GM04504 (cell line): Measurements from ENCODE around the gene C6orf132.
A peak's percentile ranks its signal among the peaks of the same experiment; 100 is the strongest.

Experiments used
- DNase-seq: peaks from one replicate; pipeline ENCODE4 v3.0.0-alpha.2; 2012; ENCODE audit warnings: low read depth

The C6orf132 gene

DNA sequence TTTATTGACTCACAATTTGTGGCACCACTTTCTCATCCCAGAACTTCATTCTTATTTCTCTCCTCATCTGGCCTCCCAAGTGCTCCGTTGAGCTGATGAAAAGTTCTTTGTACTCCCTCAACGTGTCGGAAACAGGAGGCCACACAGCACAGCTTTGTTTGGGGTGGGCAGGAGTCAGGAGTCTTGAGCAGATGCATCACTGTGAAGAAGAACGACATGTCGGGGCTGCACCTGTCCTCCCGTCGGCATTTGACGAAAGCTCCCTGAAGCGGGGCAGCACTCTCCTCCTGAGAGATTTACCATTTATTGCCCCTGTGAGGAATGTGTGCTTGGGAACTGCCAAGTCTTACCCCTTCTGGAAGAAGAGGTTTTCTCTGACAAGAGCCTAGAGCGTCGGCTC lies 64.0 kb downstream of the C6orf132 start:
- DNase-seq: no peak

GRCh38 chr6:42075159-42075838 lies 67.1 kb downstream of the C6orf132 start:
- DNase-seq: peak; percentile 42

GRCh38 chr6:42073287-42073686 lies 69.1 kb downstream of the C6orf132 start:
- DNase-seq: no peak

DNA sequence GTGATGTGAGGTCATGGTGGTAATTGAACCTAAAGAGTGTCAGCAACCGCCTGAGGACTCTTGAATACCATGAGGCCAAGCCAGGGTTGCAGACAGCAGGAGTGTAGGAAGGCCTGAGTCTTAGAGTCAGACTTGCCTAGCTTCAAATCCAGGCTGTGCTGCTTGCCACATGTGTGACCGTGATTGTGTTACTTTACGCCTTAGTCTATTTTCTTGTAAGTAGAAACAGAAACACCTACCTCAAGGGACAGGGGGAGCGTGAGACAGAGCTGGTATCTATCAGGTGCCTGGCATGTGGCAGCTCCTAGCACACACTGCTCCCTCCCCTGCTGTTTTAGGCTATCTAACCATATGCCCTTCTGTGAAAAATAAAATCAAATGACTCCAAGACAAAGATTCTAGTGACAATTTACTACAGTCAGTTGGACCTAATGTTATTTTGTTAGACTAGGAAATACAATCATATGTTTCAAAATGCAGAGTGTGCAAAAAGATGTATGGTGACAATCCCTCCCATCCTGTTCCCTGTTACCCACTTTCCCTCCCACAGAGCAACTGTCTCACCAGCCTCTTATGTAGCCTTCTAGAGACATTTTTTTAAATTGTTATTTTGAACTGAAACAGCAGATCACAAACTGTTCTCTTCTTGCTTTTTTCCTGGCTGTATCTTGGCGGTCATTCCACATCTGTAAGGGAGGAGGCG lies 70.4 kb downstream of the C6orf132 start:
- DNase-seq: no peak

- DNase-seq: no peak
These were observed 73.4 kb downstream of the C6orf132 start for GRCh38 chr6:42068872-42069522.

DNA sequence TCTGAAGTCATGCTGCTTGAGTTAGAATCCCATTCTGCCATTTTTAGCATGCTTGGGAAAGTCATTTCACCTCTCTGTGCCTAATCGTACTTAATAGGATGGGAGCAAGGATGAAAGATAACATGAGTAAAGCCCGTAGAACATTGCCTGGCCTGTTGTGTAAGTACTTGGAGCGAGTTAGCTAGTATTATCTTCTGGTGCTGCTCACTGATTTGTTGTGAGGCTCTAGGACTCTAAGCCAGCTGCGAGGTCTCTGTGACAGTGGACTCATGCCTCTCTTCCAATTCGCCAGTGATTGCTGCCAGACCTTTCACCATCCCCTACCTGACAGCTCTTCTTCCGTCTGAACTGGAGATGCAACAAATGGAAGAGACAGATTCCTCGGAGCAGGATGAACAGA lies 74.2 kb downstream of the C6orf132 start:
- no peak for DNase-seq

DNA sequence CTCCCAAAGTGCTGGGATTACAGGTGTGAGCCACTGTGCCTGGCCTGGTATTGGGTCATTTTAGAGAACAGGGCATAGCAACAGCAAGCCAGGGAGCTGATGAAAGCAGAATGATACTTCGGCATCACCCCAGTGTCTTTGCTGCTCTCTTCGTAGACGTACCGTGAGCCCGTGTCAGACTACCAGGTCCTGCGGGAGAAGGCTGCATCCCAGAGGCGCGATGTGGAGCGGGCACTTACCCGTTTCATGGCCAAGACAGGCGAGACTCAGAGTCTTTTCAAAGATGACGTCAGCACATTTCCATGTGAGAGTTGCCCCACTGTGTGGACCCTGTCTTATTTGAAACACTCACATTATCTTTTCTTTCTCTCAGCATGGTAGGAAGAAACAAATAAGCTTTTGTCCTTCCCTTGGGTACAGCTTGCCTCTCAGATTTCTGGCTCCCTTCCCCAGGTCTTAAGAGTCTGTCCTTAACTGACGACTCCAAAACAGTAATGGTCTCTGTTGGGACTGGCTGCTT lies 76.2 kb downstream of the C6orf132 start:
- no peak for DNase-seq

DNA sequence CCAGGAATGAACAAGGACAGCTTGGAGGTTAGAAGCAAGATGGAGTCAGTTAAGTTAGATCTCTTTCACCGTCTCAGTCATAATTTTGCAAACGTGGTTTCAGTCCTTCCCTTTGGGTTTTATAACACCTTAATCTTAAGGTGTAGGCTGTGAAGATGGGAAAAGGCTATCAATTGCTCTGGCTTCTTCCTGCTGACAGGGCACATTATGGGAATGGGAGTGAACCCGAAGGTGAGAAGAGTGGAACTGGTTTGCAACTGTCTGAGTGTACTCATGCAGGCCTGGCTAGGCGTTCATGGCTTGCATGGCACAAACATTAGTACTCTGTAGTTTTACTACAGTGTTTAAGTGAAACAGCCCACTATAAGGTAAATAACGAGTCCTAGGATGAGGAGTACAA lies 82.7 kb downstream of the C6orf132 start:
- DNase-seq: no peak

- no peak for DNase-seq
These were observed 88.8 kb downstream of the C6orf132 start for GRCh38 chr6:42053601-42054000.

- DNase-seq: no peak
These were observed 91.2 kb downstream of the C6orf132 start for GRCh38 chr6:42051268-42051653.
